ENCODE results near the gene MAP3K6. TPM values are rescaled to one million over a fixed set of nuclear protein-coding genes. Genes with fewer than 3 reads are reported as not detected.

The MAP3K6 gene
- total and polyA plus RNA-seq, 2 of the 13 experiments (the other 11 are each of a cell fraction or from before 2014, with no cell fraction given) = 2.7 to 3.2 TPM

- TF ChIP-seq ZHX2 (IDR thresholded peaks at IDR 0.05; ENCODE audit: low read depth) (peak; percentile 93), ZHX2 (CRISPR knock-in tag; IDR thresholded peaks at IDR 0.05; ENCODE audit: borderline replicate concordance) (no peak), MXD1 (CRISPR knock-in tag; IDR thresholded peaks at IDR 0.05) (peak; percentile 82), TAF1 (CRISPR knock-in tag; IDR thresholded peaks at IDR 0.05) (peak; percentile 93), KDM3A (CRISPR knock-in tag; IDR thresholded peaks at IDR 0.05; ENCODE audit: low read depth) (peak; percentile 88; the same call in 1 of the 2 replicates), ZNF580 (CRISPR knock-in tag; IDR thresholded peaks at IDR 0.05; ENCODE audit: borderline replicate concordance, low read depth) (peak; percentile 77; the same call in 1 of the 2 replicates), TMF1 (CRISPR knock-in tag; IDR thresholded peaks at IDR 0.05; ENCODE audit: low read depth) (0 out of 2 replicates have a peak, but pooled peaks have one; percentile 54), ATF6 (CRISPR knock-in tag; conservative IDR thresholded peaks at IDR 0.05) (peak; percentile 86; the same call in 1 of the 2 replicates), ZNF713 (CRISPR knock-in tag; IDR thresholded peaks at IDR 0.05) (peak; percentile 40; the same call in 1 of the 2 replicates), ATM (IDR thresholded peaks at IDR 0.05; ENCODE audit: borderline replicate concordance) (no peak), KLF12 (CRISPR knock-in tag; IDR thresholded peaks at IDR 0.05; ENCODE audit: borderline replicate concordance) (peak; percentile 99), ZFP36L1 (CRISPR knock-in tag; IDR thresholded peaks at IDR 0.05) (0 out of 2 replicates have a peak, but pooled peaks have one; percentile 54), ZNF83 (CRISPR knock-in tag; IDR thresholded peaks at IDR 0.05; ENCODE audit: borderline replicate concordance) (no peak), MEF2D (CRISPR knock-in tag; IDR thresholded peaks at IDR 0.05) (peak; percentile 88), ATF4 (CRISPR knock-in tag; IDR thresholded peaks at IDR 0.05) (peak in 1 of 2 experiments; percentile 90; a peak in 2 of 4 replicates), DRAP1 (CRISPR knock-in tag; IDR thresholded peaks at IDR 0.05) (peak; percentile 71)
These were observed 44.8 kb downstream of the MAP3K6 start, which contains the start of gene TMEM222 (continued) for GRCh38 chr1:27321813-27322568.
